Stimulated activated CD8-positive, alpha-beta memory T cell treated with anti-CD3 and anti-CD28 coated beads, Interleukin-15, amount 100 ng/mL, for 24 hours (primary cell): ENCODE measurements around the gene TMEM163.

Experiments used
- DNase-seq: peaks from one replicate; pipeline ENCODE4 v3.0.0-alpha.2; 2020; ENCODE audit warnings: low read depth

The TMEM163 gene

DNA sequence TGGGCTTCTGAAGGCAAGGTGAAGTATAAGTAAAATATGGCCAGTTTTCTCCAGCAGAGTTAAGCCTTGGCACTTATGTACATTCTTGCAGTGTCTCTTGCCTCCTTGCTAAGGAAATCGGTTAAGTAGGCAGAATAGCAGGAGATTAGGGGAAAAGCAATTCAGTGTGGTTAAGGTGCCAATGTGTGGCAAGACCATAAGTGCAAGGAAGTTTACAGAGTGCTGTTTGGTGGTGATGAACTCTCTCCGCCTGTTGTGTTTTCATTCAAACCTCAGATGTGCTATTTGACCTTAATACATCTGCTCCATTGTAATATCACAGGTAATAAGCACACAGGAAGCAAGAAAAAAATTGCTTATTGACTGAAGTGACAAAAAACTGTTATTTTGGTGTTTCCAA is 308.8 kb downstream of the TMEM163 start:
- DNase-seq, result no peak

DNA sequence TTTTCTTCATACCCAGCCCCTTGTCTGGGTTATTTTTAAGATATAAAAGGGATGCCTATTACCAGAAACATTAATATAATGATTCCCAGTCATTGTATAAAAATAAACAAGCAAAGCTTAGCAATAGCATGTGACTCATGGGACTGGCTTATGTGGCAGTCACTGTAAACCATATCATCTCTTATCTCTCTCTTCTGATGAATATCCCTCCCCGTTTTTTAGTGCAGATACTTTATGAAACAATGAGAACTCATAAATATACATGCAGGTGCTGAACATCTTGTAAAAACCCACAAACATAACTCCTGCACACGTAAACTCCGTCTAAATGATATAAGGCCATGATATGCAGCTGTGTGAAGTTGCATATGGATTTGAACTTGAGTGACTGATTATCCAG is 310.0 kb downstream of the TMEM163 start:
- DNase-seq, result no peak

DNA sequence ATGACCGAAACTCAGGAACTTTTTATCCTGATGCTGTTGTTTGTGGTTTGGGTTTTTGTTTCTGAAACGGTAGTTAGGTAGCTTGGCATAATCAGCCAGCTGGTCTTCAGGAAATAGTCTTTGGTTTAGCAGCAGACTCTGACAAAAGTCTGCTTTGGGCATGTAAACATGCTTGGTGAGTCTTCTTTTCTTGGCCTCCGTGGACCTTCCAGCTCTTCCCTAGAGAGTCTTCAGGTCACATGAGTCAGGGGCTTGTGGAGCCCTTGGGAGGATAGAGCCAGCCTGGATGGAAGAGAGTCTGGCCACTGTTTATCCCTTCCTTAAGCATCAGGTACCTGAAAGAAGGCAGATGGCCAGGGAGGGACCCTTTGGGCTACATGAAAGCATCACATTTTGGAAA is 310.4 kb downstream of the TMEM163 start:
- no peak for DNase-seq

DNA sequence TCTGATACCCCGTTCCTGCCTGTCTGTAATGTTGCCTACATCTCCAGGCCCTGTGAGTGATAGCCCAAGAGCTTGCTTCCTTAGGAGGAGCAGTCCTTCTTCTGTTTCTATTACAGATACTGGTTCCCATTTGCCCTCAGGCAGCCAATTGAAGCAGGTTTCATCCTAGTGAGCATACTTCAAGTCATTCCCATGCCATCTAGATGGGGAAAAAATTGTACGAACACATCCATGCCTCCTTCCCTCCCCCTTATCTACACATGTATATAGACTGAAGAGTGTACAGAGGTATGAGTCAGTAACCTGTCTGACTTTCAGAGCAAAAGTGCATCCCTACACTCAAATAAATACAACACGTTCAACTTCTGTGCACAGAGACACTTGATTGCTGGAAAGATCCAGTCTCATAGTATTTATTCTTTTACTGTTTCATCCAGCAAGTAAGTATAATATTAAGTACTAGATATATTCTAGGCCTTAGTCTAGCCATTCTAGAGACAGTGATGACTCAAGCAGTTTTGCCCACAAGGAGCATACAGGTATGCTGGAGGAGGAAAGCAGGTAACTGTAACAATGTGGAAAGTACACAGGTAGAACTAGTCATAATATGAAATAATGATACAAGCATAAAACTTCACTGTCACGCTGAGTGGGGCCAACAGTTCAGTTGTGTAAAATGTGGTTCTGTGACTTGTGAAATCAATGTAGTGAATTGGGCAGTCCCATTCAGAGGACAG is 311.5 kb downstream of the TMEM163 start:
- DNase-seq, result no peak

DNA sequence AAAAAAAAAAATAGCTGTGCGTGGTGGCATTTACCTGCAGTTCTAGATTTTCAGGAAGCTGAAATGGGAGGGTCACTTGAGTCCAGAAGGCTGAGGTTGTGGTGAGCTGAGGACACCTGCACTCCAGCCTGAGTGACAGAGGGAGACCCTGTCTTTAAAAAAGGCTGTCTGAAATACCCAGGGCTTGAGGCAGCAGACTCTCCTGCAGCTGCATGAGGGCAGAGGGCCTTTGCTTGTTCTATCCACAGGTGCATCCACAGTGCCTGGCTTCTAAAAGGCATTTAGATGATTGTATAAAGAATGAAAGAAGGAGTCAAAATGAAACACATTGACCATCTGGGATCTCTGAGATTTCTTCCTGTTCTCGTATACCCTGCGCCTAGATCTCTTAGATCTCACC is 312.1 kb downstream of the TMEM163 start:
- no peak for DNase-seq

DNA sequence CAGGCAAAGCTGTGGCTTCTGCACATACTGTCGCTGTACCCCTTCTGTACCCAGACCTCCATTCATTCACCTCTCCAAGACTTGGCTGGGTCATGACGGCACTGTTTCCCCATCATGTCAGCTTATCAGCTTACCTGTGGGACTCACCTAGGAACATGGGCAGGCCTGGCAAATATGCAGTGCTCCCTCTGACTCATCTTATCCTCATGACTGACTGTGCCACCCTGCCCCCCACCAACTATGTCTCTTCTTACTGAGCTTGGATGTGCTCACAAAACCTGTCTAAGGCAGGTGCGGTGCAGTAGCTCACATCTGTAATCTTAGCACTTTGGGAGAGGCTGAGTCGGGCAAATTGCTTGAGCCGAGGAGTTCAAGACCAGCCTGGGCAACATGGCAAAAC is 312.5 kb downstream of the TMEM163 start:
- DNase-seq, result no peak
